ENCODE results near the gene IKZF5.

Gene IKZF5

GRCh38 chr10:123008355-123009104 lies at the start of gene IKZF5, which contains the start of gene ACADSB:
TSS of gene IKZF5 (minus strand) at chr10:123008795. CDS start at chr10:122998625, 10,170 bp downstream.
TSS of gene ACADSB (plus strand) at chr10:123009006. CDS start at chr10:123009030, 24 bp downstream.
- Histone ChIP-seq H3K36me3 (ENCODE audit: control insufficient read depth, insufficient read depth, low read length) (no peaks in the 10 kb centered on the region), H3K4me3 (replicated peaks; ENCODE audit: low read depth, low read length) (peak within 1 kb of the TSS; percentile 84), H3K27me3 (replicated peaks; ENCODE audit: control insufficient read depth, insufficient read depth, low read length) (no peaks in the 10 kb centered on the region)
- no peak for TF ChIP-seq CTCF (IDR thresholded peaks at IDR 0.05; ENCODE audit: insufficient read depth, low read length, poor library complexity, severe bottlenecking)
- peak; percentile 93 for DNase-seq (ENCODE audit: extremely low read depth, insufficient read length)

GRCh38 chr10:123057968-123058367 lies 49.4 kb upstream of the IKZF5 start:
- no peaks in the 10 kb centered on the region for H3K27me3 ChIP-seq (replicated peaks; ENCODE audit: control insufficient read depth, insufficient read depth, low read length)
- no peak for DNase-seq (ENCODE audit: extremely low read depth, insufficient read length)
- no peak for TF ChIP-seq CTCF (IDR thresholded peaks at IDR 0.05; ENCODE audit: insufficient read depth, low read length, poor library complexity, severe bottlenecking)
- no peaks in the 10 kb centered on the region for H3K36me3 ChIP-seq (ENCODE audit: control insufficient read depth, insufficient read depth, low read length)
- no peak overlapping the region for H3K4me3 ChIP-seq (replicated peaks; ENCODE audit: low read depth, low read length)

- no peak for TF ChIP-seq CTCF (IDR thresholded peaks at IDR 0.05; ENCODE audit: insufficient read depth, low read length, poor library complexity, severe bottlenecking)
- no peak overlapping the region for H3K4me3 ChIP-seq (replicated peaks; ENCODE audit: low read depth, low read length)
- peaks cover 2% of the 10 kb centered on the region for H3K36me3 ChIP-seq (ENCODE audit: control insufficient read depth, insufficient read depth, low read length)
- no peak for DNase-seq (ENCODE audit: extremely low read depth, insufficient read length)
- H3K27me3 ChIP-seq (replicated peaks; ENCODE audit: control insufficient read depth, insufficient read depth, low read length), result no peaks in the 10 kb centered on the region
Observed at GRCh38 chr10:123045961-123046731, 37.6 kb upstream of the IKZF5 start.

GRCh38 chr10:123044391-123044790 lies 35.8 kb upstream of the IKZF5 start:
- Histone ChIP-seq H3K36me3 (ENCODE audit: control insufficient read depth, insufficient read depth, low read length) (peaks cover 2% of the 10 kb centered on the region), H3K4me3 (replicated peaks; ENCODE audit: low read depth, low read length) (no peak overlapping the region), H3K27me3 (replicated peaks; ENCODE audit: control insufficient read depth, insufficient read depth, low read length) (no peaks in the 10 kb centered on the region)
- no peak for TF ChIP-seq CTCF (IDR thresholded peaks at IDR 0.05; ENCODE audit: insufficient read depth, low read length, poor library complexity, severe bottlenecking)
- DNase-seq (ENCODE audit: extremely low read depth, insufficient read length), result no peak

- Histone ChIP-seq H3K36me3 (ENCODE audit: control insufficient read depth, insufficient read depth, low read length) (peaks cover 2% of the 10 kb centered on the region), H3K27me3 (replicated peaks; ENCODE audit: control insufficient read depth, insufficient read depth, low read length) (no peaks in the 10 kb centered on the region), H3K4me3 (replicated peaks; ENCODE audit: low read depth, low read length) (no peak overlapping the region)
- peak; percentile 20 for DNase-seq (ENCODE audit: extremely low read depth, insufficient read length)
- TF ChIP-seq CTCF (IDR thresholded peaks at IDR 0.05; ENCODE audit: insufficient read depth, low read length, poor library complexity, severe bottlenecking), result peak; percentile 80
Observed at GRCh38 chr10:123043409-123043925, 34.9 kb upstream of the IKZF5 start.

All from GM06990 (cell line).